Epidermal melanocyte (primary cell): ENCODE results near the gene WWOX.

Experiments used
- DNase-seq: peaks from one replicate; pipeline ENCODE4 v3.0.0; 2011; ENCODE audit warnings: low spot score; ENCODE audit not compliant: insufficient read length

The WWOX gene

GRCh38 chr16:78754713-78755112, 655.3 kb downstream of the WWOX start:
- DNase-seq = no peak

- DNase-seq = no peak
Measured at GRCh38 chr16:78755751-78756661, 656.6 kb downstream of the WWOX start.

GRCh38 chr16:78759596-78759995, 660.1 kb downstream of the WWOX start:
- DNase-seq = no peak

GRCh38 chr16:78760611-78761010, 661.2 kb downstream of the WWOX start:
- DNase-seq = no peak

GRCh38 chr16:78761427-78761826, 662.0 kb downstream of the WWOX start:
- no peak for DNase-seq

GRCh38 chr16:78762222-78762621, 662.8 kb downstream of the WWOX start:
- DNase-seq = no peak

- no peak for DNase-seq
Measured at GRCh38 chr16:78763821-78764440, 664.5 kb downstream of the WWOX start.

GRCh38 chr16:78764478-78764877, 665.0 kb downstream of the WWOX start:
- DNase-seq = no peak

- DNase-seq = no peak
Measured at GRCh38 chr16:78768226-78768625, 668.8 kb downstream of the WWOX start.

- DNase-seq = no peak
Measured at GRCh38 chr16:78768718-78769117, 669.3 kb downstream of the WWOX start.

- peak; percentile 43 for DNase-seq
Measured at GRCh38 chr16:78770353-78771091, 671.1 kb downstream of the WWOX start.

- no peak for DNase-seq
Measured at GRCh38 chr16:78773291-78773702, 673.8 kb downstream of the WWOX start.

- DNase-seq = no peak
Measured at GRCh38 chr16:78773706-78774105, 674.3 kb downstream of the WWOX start.

GRCh38 chr16:78775161-78775561, 675.7 kb downstream of the WWOX start:
- no peak for DNase-seq

- DNase-seq = no peak
Measured at GRCh38 chr16:78778101-78779004, 678.9 kb downstream of the WWOX start.

GRCh38 chr16:78780808-78781207, 681.4 kb downstream of the WWOX start:
- no peak for DNase-seq

- DNase-seq = no peak
Measured at GRCh38 chr16:78782572-78782971, 683.1 kb downstream of the WWOX start.

GRCh38 chr16:78783570-78784079, 684.2 kb downstream of the WWOX start:
- no peak for DNase-seq

GRCh38 chr16:78784771-78785170, 685.3 kb downstream of the WWOX start:
- no peak for DNase-seq

GRCh38 chr16:78785218-78785617, 685.8 kb downstream of the WWOX start:
- no peak for DNase-seq

GRCh38 chr16:78786635-78787034, 687.2 kb downstream of the WWOX start:
- no peak for DNase-seq
